T-helper 17 cell (primary cell): ENCODE data around the gene PISD. TPM values are rescaled to one million over a fixed set of nuclear protein-coding genes. Genes with fewer than 3 reads are reported as not detected.
"Not testable (repeated sequence)": the region's sequence is repeated elsewhere in the genome, so short reads cannot be mapped to it uniquely, and the experiment has no call there.

ENCODE experiments used
- ATAC-seq: fragments of 150-1000 bp; cut with Tn5 transposase; 2 replicates; pipeline ENCODE4 v1.10.0; 2021; ENCODE audit warnings: mild to moderate bottlenecking, moderate library complexity
- DNase-seq, 3 donors: peaks; one replicate each; pipeline versions ENCODE4 v3.0.0 to v3.0.0-alpha.2; 2020 to 2021
- H3K9me3 ChIP-seq: one replicate; pipeline ENCODE4 v1.7.0; 2013; ENCODE audit warnings: low read length, mild to moderate bottlenecking; ENCODE audit not compliant: control insufficient read depth, poor library complexity, severe bottlenecking
- H3K27ac Mint-ChIP-seq: one replicate; pipeline ENCODE4 v1.8.0; 2022; ENCODE audit warnings: mild to moderate bottlenecking, moderate library complexity, mixed read lengths
- H3K27me3 Mint-ChIP-seq: one replicate; pipeline ENCODE4 v1.8.0; 2022; ENCODE audit warnings: mixed read lengths
- H3K36me3 Mint-ChIP-seq: one replicate; pipeline ENCODE4 v1.8.0; 2022; ENCODE audit warnings: low read depth, mixed read lengths
- H3K4me1 Mint-ChIP-seq: one replicate; pipeline ENCODE4 v1.8.0; 2022; ENCODE audit warnings: mild to moderate bottlenecking, mixed read lengths
- H3K4me3 Mint-ChIP-seq: one replicate; pipeline ENCODE4 v1.8.0; 2022; ENCODE audit warnings: mild to moderate bottlenecking, moderate library complexity, mixed read lengths
- total RNA-seq, 4 donors: library from RNA in 2 of 4; stranded (reverse) in 2 of 4; gene quantifications; one replicate each; pipeline ENCODE4 v1.2.3 and lab custom pipeline; 2022 to 2026

Gene PISD
- total RNA-seq, 2 donors from 2014 or later: 37.6 to 38.3 TPM

DNA sequence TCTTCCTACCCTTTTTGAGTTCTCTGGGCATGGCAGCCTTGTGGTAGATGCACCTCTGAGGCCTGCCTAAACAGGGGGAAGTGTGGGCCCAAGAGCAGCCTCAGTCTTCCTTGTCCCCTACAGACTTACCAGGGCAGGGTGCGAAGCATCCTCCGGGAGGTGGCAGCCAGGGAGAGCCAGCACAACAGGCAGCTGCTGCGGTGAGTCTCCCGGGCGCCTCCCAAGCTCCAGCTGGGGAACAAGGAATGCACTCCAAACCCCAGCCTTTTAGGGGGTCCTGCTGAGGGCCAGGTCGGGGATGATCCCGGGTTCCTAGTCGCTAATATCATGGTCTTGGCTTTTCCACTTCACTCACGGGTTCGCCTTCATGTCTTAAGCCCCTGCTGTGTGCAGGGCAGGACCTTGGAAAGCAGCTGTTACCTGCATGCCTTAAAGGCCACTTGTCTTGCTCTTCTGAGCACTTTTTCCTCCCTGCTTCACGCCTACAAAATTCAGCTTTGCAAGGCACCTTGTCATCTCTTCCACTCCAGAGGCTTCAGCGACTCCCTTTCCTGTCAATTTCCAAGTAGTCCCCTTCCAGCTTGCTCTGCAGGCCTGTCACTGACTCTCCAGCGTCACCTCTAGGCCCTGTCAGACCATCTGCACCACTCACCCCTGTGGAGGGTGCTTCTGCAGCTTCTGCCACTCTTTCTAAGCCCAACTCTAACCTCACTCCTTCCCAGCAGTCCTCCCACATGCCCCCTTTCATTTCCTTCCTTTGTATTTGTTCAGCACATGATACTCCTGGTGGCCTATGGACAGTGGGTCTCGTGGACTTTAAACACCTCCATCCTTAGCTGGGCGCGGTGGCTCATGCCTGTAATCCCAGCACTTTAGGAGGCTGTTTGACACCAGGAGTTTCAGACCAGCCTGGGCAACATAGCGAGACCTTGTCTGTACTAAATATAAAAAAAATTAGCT is 57.0 kb downstream of the PISD start:
- Mint-ChIP-seq H3K27ac (no peak overlapping the region), H3K4me1 (peaks cover 3% of the 10 kb centered on the region), H3K27me3 (no peaks in the 10 kb centered on the region), H3K4me3 (no peak overlapping the region), H3K36me3 (peaks cover 3% of the 10 kb centered on the region)
- DNase-seq: no peak
- ATAC-seq: no peak
- H3K9me3 ChIP-seq: no peaks in the 10 kb centered on the region

DNA sequence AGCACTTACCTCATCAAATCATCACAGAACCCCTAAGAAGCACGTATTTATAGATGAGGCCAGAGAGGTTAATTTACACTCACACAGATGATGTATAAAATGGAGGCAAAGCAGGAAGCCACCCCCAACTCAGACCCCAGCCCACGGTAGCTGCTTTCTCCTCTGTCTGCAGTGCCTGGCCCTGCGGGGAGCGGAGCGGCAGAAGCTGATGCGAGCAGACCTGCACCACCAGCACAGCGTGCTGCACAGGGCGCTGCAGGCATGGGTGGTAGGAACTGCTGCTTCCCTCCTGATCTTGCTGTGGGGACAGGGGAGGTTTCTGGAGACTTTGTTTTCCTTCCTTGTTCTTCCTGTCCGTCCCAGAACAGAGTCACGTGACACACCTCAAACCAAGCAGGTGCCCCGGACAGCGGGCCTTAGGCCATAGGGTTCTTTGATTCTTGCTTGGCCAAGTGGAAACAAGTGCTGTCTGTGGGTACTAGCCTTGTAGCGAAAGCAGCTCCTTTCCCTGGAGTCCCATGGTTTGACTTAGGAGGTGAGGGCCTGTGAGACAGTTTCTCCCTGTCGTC is 57.8 kb downstream of the PISD start:
- no peaks in the 10 kb centered on the region for H3K9me3 ChIP-seq
- Mint-ChIP-seq H3K36me3 (peaks cover 3% of the 10 kb centered on the region), H3K27ac (no peak overlapping the region)

DNA sequence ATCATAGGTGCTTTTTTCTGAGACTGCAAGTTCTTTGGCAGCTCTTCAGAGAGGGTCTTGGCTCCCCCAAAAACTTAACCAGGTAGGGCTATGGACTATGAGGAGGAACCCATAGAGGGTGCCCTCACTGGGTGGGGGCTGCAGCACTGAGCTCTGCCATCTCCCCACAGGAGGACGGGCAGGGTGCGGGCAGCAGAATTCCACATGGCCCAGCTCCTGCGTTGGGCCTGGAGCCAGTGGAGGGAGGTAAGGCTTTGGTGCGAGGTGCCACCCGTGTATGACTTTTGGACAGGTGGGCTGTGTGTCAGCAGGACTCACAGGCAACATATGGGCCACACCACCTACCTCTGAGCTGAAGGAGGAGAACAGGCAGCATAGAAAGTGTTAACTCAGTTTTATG is 58.4 kb downstream of the PISD start:
- H3K4me1 Mint-ChIP-seq: peaks cover 3% of the 10 kb centered on the region
- no peaks in the 10 kb centered on the region for H3K27me3 Mint-ChIP-seq
- no peak overlapping the region for H3K4me3 Mint-ChIP-seq
- DNase-seq: no peak
- H3K27ac Mint-ChIP-seq: no peak overlapping the region
- no peak for ATAC-seq
- peaks cover 3% of the 10 kb centered on the region for H3K36me3 Mint-ChIP-seq
- H3K9me3 ChIP-seq: no peaks in the 10 kb centered on the region

More for the DNA sequence above, 57.8 kb downstream of the PISD start:
- no peak overlapping the region for H3K4me3 Mint-ChIP-seq
- ATAC-seq (no peak), DNase-seq (no peak)
- no peaks in the 10 kb centered on the region for H3K27me3 Mint-ChIP-seq
- peaks cover 3% of the 10 kb centered on the region for H3K4me1 Mint-ChIP-seq

DNA sequence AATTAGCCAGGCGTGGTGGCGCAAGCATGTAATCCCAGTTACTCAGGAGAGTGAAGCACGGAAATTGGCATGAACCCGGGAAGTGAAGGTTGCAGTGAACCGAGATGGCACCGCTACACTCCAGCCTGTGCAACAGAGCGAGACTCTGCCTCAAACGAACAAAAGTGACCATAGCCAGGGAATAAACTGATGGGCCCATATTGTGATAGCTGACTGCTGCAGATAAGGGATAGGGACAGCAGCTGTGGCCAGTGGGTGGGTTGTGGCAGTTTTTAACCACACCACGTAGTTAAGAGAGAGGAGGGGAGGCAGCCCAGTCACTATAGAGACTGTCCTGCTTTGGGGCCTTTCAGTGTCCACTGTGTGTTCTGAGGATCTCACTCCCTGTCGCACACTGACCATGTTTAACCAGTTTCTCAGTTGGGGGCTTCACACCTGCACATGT is 58.9 kb downstream of the PISD start:
- Mint-ChIP-seq H3K4me1 (peaks cover 3% of the 10 kb centered on the region), H3K36me3 (peaks cover 3% of the 10 kb centered on the region), H3K27ac (no peak overlapping the region), H3K27me3 (no peaks in the 10 kb centered on the region), H3K4me3 (no peak overlapping the region)
- ATAC-seq (no peak), DNase-seq (no peak)
- H3K9me3 ChIP-seq: no peaks in the 10 kb centered on the region

DNA sequence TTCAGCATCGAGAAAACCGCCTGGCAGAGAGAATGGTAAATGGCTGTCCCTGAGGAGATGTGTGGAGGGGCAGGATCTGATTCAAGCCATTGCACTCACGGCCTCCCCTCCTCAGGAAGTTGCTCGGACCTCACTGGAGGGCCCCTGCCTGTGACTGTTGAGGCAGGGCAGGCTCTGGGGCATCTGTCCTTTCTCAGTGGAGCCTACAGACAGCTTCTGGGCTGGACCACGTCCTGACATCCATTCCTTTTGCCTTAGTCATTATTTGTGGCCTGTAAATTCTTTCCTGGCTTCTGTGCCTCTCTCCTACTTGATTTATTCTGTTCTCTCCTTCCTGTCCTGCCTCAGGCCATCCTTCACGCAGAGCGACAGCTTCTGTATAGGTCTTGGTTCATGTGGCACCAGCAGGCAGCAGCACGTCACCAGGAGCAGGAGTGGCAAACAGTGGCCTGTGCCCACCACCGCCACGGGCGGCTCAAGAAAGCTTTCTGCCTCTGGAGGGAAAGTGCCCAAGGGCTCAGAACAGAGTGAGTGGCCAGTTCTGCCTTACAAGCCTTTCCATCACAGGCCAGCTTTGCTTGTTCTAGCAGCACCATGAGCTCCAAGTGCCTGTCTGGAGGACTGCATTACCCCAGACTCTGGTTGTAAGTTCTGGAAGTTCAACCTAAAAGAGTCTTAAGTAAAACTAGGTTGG is 59.6 kb downstream of the PISD start:
- Mint-ChIP-seq H3K27me3 (no peaks in the 10 kb centered on the region), H3K4me1 (peaks cover 3% of the 10 kb centered on the region), H3K4me3 (peak overlapping the region; percentile 57), H3K36me3 (peaks cover 3% of the 10 kb centered on the region), H3K27ac (peak overlapping the region; percentile 19)
- no peaks in the 10 kb centered on the region for H3K9me3 ChIP-seq
- no peak for DNase-seq
- no peak for ATAC-seq

DNA sequence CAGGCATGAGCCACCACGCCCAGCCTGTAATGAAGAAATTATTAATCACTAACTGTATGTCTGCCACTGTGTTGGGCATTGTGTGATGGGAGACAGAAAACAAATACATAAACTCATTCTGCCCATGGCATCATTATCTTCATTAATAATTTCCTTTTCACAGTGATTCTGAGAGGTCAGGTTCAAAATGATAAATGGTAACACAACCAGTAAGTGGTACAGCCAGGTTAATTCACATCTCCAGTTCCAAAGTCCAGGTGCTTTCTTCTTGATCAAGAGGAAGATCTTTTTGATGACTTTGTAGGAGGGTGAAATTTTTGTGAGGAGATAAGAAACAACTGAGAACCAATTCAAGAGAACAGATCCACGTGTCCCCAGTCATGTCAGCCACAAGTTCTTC is 66.7 kb downstream of the PISD start:
- no peaks in the 10 kb centered on the region for H3K9me3 ChIP-seq
- no peak overlapping the region for H3K4me3 Mint-ChIP-seq
- peak overlapping the region; percentile 3 for H3K27ac Mint-ChIP-seq
- no peak for DNase-seq
- H3K4me1 Mint-ChIP-seq: peaks cover 4% of the 10 kb centered on the region
- peaks cover 4% of the 10 kb centered on the region for H3K36me3 Mint-ChIP-seq
- no peak for ATAC-seq
- no peaks in the 10 kb centered on the region for H3K27me3 Mint-ChIP-seq

DNA sequence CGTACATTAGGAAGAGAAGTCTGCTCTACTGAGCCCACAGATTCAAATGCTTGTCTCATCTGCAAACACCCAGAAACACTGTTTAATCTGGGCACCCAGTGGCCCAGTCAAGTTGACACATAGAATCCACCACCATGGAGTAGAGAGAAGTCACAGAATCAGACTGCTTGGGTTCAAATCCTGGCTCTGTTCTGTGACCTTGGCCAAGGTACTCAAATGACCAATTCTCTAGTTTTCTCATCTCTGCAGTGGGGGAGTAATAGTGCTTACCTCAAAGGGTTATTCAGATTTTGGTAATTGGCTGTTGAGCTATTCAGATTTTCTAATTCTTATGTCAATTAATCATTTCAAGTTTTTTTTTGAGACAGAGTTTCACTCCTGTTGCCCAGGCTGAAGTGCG is 71.9 kb downstream of the PISD start:
- H3K36me3 Mint-ChIP-seq, ATAC-seq: not testable (repeated sequence)
- peaks cover 11% of the 10 kb centered on the region for H3K4me1 Mint-ChIP-seq

DNA sequence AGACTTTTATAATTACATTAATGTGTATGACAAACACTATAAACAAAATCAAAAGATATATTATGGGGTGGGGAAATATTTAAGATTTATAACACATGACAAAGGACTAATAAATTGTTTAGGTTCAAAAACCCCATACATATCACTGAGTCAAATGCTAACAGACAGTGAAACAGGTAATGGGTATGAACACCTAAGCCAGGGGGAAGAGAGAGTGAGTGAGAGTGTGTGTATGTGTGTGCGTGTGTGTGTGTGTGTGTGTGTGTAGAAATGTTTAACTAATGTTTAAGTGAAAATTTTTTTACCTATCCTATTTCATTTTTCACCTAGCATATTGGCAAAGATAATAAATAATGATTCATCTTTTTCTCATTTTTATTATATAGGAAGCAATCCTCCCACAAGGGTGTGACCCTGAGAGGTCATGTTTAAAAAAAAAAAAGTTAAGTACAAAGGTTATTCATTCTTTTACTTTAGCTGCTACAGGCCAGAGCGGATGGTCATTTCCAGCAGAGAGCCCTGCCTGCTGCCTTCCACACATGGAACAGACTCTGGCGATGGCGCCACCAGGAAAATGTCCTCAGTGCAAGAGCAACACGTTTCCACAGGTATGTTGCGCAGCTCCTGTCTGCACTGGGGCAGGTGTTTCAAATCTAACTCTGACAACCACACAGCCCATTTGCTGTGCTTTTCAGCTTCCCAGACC is 72.9 kb downstream of the PISD start:
- Mint-ChIP-seq H3K4me3 (no peak overlapping the region), H3K27me3 (no peaks in the 10 kb centered on the region), H3K27ac (peak overlapping the region; percentile 24), H3K36me3 (no peaks in the 10 kb centered on the region), H3K4me1 (peaks cover 17% of the 10 kb centered on the region)
- DNase-seq: no peak
- no peak for ATAC-seq
- no peaks in the 10 kb centered on the region for H3K9me3 ChIP-seq

More for the DNA sequence above, 71.9 kb downstream of the PISD start:
- DNase-seq, H3K4me3 Mint-ChIP-seq, H3K9me3 ChIP-seq, H3K27me3 Mint-ChIP-seq, H3K27ac Mint-ChIP-seq: not testable (repeated sequence)

DNA sequence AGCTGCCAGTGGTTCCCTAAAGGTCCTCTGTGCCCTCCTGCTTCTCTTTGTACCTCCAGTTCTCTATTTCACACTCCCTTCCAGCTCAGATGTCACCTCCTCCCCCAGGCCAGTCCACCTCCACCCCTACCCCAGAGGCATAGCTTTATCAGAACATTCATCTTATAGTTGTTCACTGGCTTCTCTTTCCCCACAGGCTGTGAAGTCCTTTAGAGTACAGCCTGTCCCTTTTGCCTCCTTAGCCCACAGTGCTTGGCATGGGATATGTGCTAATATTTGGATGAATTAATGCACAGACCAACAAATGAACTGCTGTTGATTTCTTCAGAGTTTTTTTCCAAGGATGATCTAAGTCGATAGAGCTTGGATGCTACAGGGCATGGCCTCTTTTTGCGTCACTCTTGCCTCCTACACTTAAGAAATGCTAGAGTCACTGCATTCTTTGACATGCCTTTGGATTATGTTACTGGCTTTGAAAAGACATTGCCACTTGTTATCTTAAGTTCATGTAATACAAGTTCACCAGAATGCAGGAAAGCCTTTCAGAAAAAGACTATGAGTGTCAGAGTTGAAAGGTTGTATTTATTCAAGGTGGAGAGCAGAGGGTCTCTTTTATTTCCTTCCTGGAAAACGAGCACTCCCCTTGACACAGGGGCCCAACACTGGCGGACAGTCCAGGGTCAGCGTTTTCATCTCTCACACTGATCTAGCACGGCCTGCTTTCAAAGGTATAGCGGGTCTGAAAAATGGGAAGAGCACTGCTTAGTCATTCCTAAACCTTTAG is 75.7 kb downstream of the PISD start:
- Mint-ChIP-seq H3K27ac (peak overlapping the region; percentile 87), H3K36me3 (no peaks in the 10 kb centered on the region), H3K27me3 (no peaks in the 10 kb centered on the region), H3K4me1 (peaks cover 30% of the 10 kb centered on the region), H3K4me3 (peak overlapping the region; percentile 59)
- ATAC-seq (no peak), DNase-seq (no peak)
- no peaks in the 10 kb centered on the region for H3K9me3 ChIP-seq

DNA sequence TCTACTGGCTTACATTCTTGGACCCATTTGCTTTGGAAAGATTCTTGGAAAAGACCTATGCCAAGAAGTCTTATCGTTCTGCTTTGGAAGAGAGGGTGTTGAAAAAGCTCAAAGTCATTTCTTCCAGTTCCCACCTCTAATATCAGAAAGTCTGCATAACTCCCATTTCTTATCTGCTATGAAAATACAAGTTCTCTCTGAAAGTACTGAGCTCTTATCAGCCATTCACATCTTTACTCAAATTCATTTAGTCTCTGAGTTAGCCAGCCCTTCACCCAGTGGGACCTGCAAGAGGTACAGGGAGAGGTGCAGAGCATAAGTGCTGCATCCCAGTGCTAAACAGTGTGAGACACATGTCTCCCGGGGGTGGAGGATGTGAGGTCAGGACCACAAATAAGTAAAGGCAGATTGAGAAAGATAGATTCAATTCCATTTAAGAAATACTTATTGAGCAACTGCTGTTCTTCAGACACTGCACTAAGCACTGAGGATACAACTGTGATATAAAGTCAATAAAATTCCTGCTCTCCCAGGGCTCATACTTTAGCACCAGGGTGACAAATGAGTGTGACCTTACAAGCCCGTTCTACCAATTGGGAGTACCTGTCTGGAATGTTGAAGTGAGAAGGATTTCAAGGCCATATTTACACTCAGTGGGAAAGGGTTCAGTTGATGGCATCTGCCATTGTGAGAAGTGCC is 76.7 kb downstream of the PISD start:
- Mint-ChIP-seq H3K4me1 (peaks cover 30% of the 10 kb centered on the region), H3K36me3 (no peaks in the 10 kb centered on the region), H3K27me3 (no peaks in the 10 kb centered on the region), H3K27ac (peak overlapping the region; percentile 87), H3K4me3 (peak overlapping the region; percentile 64)
- no peak for DNase-seq
- peak; percentile 51 for ATAC-seq
- no peaks in the 10 kb centered on the region for H3K9me3 ChIP-seq

DNA sequence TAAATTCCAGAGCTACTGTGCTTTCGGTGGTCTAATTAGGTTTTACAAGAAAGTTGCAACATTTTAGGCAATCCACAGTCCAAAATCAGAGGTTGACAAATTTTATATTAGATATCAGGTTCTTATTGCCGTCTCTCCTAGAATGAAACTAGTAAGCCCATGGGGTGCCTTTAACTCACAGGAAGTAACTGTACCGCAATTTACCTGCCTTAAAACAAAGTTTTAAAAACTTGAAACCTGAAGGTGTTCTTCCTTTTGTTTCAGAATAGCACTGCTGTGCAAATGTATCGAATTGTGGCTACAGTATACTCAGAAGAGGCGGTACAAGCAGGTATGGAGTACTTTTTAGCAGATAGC is 77.2 kb downstream of the PISD start:
- H3K27ac Mint-ChIP-seq: peak overlapping the region; percentile 87

More for the DNA sequence above, 77.2 kb downstream of the PISD start:
- Mint-ChIP-seq H3K36me3 (no peaks in the 10 kb centered on the region), H3K4me1 (peaks cover 30% of the 10 kb centered on the region), H3K27me3 (no peaks in the 10 kb centered on the region), H3K4me3 (peak overlapping the region; percentile 64)
- no peaks in the 10 kb centered on the region for H3K9me3 ChIP-seq
- ATAC-seq (peak; percentile 70), DNase-seq (no peak)
